ENCODE data around the gene ANKRD55. TPM values are rescaled to one million over a fixed set of nuclear protein-coding genes. Genes with fewer than 3 reads are reported as not detected.

ANKRD55 gene
- total and polyA plus RNA-seq, 2 of the 8 experiments (the other 6 are each of a cell fraction or from before 2014, with no cell fraction given) = not detected

GRCh38 chr5:56152437-56152836, 80.7 kb downstream of the ANKRD55 start:
- H3K4me3 ChIP-seq (ENCODE audit: extremely low read depth in 1 of 4, insufficient read depth in 2 of 4, low read depth in 3 of 4, low read length in 4 of 4) = no peak overlapping the region
- H3K23ac ChIP-seq (ENCODE audit: insufficient read length) = no peak overlapping the region
- no peak overlapping the region for H3K27ac ChIP-seq (ENCODE audit: low read depth, low read length)
- H3K14ac ChIP-seq (ENCODE audit: insufficient read length) = no peak overlapping the region
- TF ChIP-seq TBP (IDR thresholded peaks at IDR 0.05; ENCODE audit: low read depth, low read length) (no peak), USF2 (IDR thresholded peaks at IDR 0.05; ENCODE audit: low read length) (no peak), MAX (IDR thresholded peaks at IDR 0.05) (no peak), FOSL1 (IDR thresholded peaks at IDR 0.05; ENCODE audit: insufficient read depth, low read depth, low read length) (no peak), TEAD4 (IDR thresholded peaks at IDR 0.05; ENCODE audit: low read depth, low read length) (no peak), ATF3 (IDR thresholded peaks at IDR 0.05; ENCODE audit: insufficient read depth, low read depth, low read length) (no peak), EP300 (IDR thresholded peaks at IDR 0.05; ENCODE audit: borderline replicate concordance in 1 of 2, low read depth in 2 of 2, low read length in 2 of 2) (no peak), NRF1 (IDR thresholded peaks at IDR 0.05; ENCODE audit: low read depth, low read length) (no peak), CREB1 (IDR thresholded peaks at IDR 0.05) (no peak), BCL11A (IDR thresholded peaks at IDR 0.05; ENCODE audit: low read depth in 2 of 2, low read length in 2 of 2) (no peak), CBX5 (IDR thresholded peaks at IDR 0.05; ENCODE audit: low read depth, low read length) (no peak)
- H2BK120ac ChIP-seq (replicated peaks; ENCODE audit: low read depth, low read length) = no peak overlapping the region
- H3K56ac ChIP-seq (replicated peaks; ENCODE audit: insufficient read length, low read depth, low read length) = no peak overlapping the region
- H3K79me1 ChIP-seq (ENCODE audit: low read depth, low read length) = no peaks in the 10 kb centered on the region
- peaks cover 0 to 5% (median 0%) of the 10 kb centered on the region in 4 experiments; a peak in 2 of 7 replicates for H3K27me3 ChIP-seq (replicated peaks in 1 of 4; ENCODE audit: control insufficient read depth in 3 of 4, extremely low read depth in 1 of 4, insufficient read depth in 3 of 4, low read length in 3 of 4)
- H2BK20ac ChIP-seq (ENCODE audit: low read length) = no peak overlapping the region
- no peaks in the 10 kb centered on the region for H3K9me3 ChIP-seq (ENCODE audit: insufficient read depth in 2 of 2, low read depth in 1 of 2, low read length in 1 of 2)
- CTCF ChIA-PET (ENCODE audit: partially characterized antibody) = no interaction called here
- no peaks in the 10 kb centered on the region for H4K20me1 ChIP-seq (replicated peaks in 1 of 2; ENCODE audit: control insufficient read depth in 1 of 2, insufficient read depth in 2 of 2, low read length in 2 of 2)
- H3K4me2 ChIP-seq (ENCODE audit: insufficient read depth in 1 of 2, low read depth in 2 of 2, low read length in 2 of 2) = no peak overlapping the region
- no peak overlapping the region for H4K8ac ChIP-seq (ENCODE audit: extremely low read depth, insufficient read depth, low read length)
- H3K4ac ChIP-seq (replicated peaks; ENCODE audit: insufficient read length, low read depth, low read length) = no peak overlapping the region
- H2BK5ac ChIP-seq (ENCODE audit: low read depth, low read length) = no peak overlapping the region
- no peak overlapping the region for H2BK15ac ChIP-seq (ENCODE audit: low read length)
- FAIRE-seq (no peak), DNase-seq (ENCODE audit: low read depth in 1 of 2, low spot score in 2 of 2) (no peak)
- WGBS, 2 experiments (ENCODE audit: extremely low coverage in 1 of 2, insufficient coverage in 1 of 2, insufficient read length in 1 of 2, insufficient replicate concordance in 2 of 2, low coverage in 1 of 2, low lambda C conversion rate in 2 of 2, missing lambda C conversion rate in 1 of 2) = 97% methylated on average over 2 of the region's 2 CpGs; no CpG with 5 or more reads in 1 of the 2 experiments
- no peak overlapping the region for H4K5ac ChIP-seq (ENCODE audit: insufficient read length, low read depth, low read length)
- H4K91ac ChIP-seq (replicated peaks; ENCODE audit: insufficient read length, low read length) = no peak overlapping the region
- H3K36me3 ChIP-seq (ENCODE audit: control insufficient read depth in 2 of 4, insufficient read depth in 4 of 4, low read length in 3 of 4) = no peaks in the 10 kb centered on the region
- H2AFZ ChIP-seq (ENCODE audit: low read length) = no peak overlapping the region
- H2BK12ac ChIP-seq (ENCODE audit: low read depth, low read length) = no peak overlapping the region
- no peaks in the 10 kb centered on the region for H3K79me2 ChIP-seq (ENCODE audit: control insufficient read depth in 1 of 2, insufficient read depth in 2 of 2, low read length in 2 of 2)
- peaks cover 0 to 5% (median 2%) of the 10 kb centered on the region in 4 experiments; a peak in 4 of 7 replicates for H3K4me1 ChIP-seq (replicated peaks in 1 of 4; ENCODE audit: control insufficient read depth in 3 of 4, insufficient read depth in 4 of 4, low read length in 3 of 4)
- H3K9ac ChIP-seq (replicated peaks in 1 of 4; ENCODE audit: extremely low read depth in 1 of 4, low read depth in 3 of 4, low read length in 3 of 4) = no peak overlapping the region
- H3K18ac ChIP-seq (ENCODE audit: extremely low read depth, low read length) = no peak overlapping the region
- POLR2A ChIA-PET (ENCODE audit: partially characterized antibody) = no interaction called here
- no peak overlapping the region for H2AK5ac ChIP-seq (ENCODE audit: low read depth, low read length)
- H3K23me2 ChIP-seq (ENCODE audit: low read depth, low read length) = no peaks in the 10 kb centered on the region
